CD4-positive, alpha-beta T cell treated with Interleukin-17A for 4 hours (primary cell): Measurements from ENCODE around the gene ASF1B.

Experiments used
- DNase-seq: peaks from one replicate; pipeline ENCODE4 v3.0.0-alpha.2; 2020; ENCODE audit warnings: mixed read lengths

The ASF1B gene

GRCh38 chr19:14081797-14082674 lies 54.4 kb downstream of the ASF1B start:
- peak; percentile 24 for DNase-seq

- peak; percentile 99 for DNase-seq
These were observed 55.2 kb downstream of the ASF1B start for GRCh38 chr19:14080887-14081796.

- no peak for DNase-seq
These were observed 58.0 kb downstream of the ASF1B start for GRCh38 chr19:14078411-14078810.

- peak; percentile 31 for DNase-seq
These were observed 62.2 kb downstream of the ASF1B start for GRCh38 chr19:14073925-14074838.

- DNase-seq = peak; percentile 85
These were observed 63.0 kb downstream of the ASF1B start for GRCh38 chr19:14073261-14073924.

GRCh38 chr19:14072535-14073260 lies 63.7 kb downstream of the ASF1B start, which contains the start of gene MISP3:
Gene MISP3, plus strand, starts transcription at chr19:14072786. Its CDS starts 524 bp downstream, at chr19:14073310.
- peak; percentile 52 for DNase-seq

- DNase-seq = no peak
These were observed 65.9 kb downstream of the ASF1B start for GRCh38 chr19:14070268-14071050.
